HCT116 (cell line): ENCODE measurements around the gene IL17B. TPM values are rescaled to one million over a fixed set of nuclear protein-coding genes. Genes with fewer than 3 reads are reported as not detected.

ENCODE experiments used
- ATAC-seq: fragments of 200-7000 bp; cut with Tn5 transposase; 2 replicates; pipeline ENCODE4 v1.9.1; 2020; ENCODE audit warnings: mild to moderate bottlenecking, moderate library complexity
- BruUV-seq: library from RNA; stranded (reverse); fragments of 400-500 nt; replicated peaks from 2 replicates; lab custom pipeline; 2021; lab: Mats Ljungman, UMichigan
- CTCF ChIA-PET: fragments of 300-600 bp; sonication (Branson Sonifier 250); formaldehyde crosslinking; loops from one replicate; lab custom pipeline; 2021; ENCODE audit warnings: antibody characterized with exemption; lab: Charles Lee
- POLR2A ChIA-PET: fragments of 300-600, 350-600 bp; sonication (Branson Sonifier 250); formaldehyde crosslinking; loops from one replicate; lab custom pipeline; 2021; ENCODE audit warnings: antibody characterized with exemption; lab: Charles Lee
- RAD21 ChIA-PET, 2 experiments: fragments of 300-600 bp; sonication (Branson Sonifier 250); formaldehyde crosslinking; loops; one replicate each; lab custom pipeline; 2023; ENCODE audit warnings: low total read pairs in 2 of 2; ENCODE audit not compliant: uncharacterized antibody in 2 of 2, unreplicated experiment in 2 of 2, low non-redundant PET in 1 of 2; lab: Charles Lee
- DNase-seq: peaks from one replicate; pipeline ENCODE4 v3.0.0-alpha.2; 2010; ENCODE audit warnings: low read depth, low spot score
- H2AFZ ChIP-seq: fragments of 200-600 bp; shearing (Covaris generic), sonication (generic); 2 replicates; pipeline ENCODE4 v1.6.1; 2017; ENCODE audit warnings: low read depth, mixed run types, mixed read lengths, antibody characterized with exemption, low read length; ENCODE audit not compliant: poor library complexity, severe bottlenecking
- H3K27ac ChIP-seq: 2 replicates; pipeline ENCODE4 v1.5.1; 2012; ENCODE audit warnings: low read depth, low read length
- H3K27me3 ChIP-seq: fragments of 200-600 bp; sonication (generic); 2 replicates; pipeline ENCODE4 v1.6.1; 2016; ENCODE audit warnings: mixed run types, low read length, mixed read lengths; ENCODE audit not compliant: insufficient read depth
- H3K36me3 ChIP-seq, 2 experiments: fragments of 200-500 bp in 1 of 2; fragments of 200-600 bp in 1 of 2; sonication (Bioruptor generic) in 1 of 2; sonication (generic) in 1 of 2; 2 replicates each; pipeline versions ENCODE4 v1.5.1 to v1.6.1; 2014 to 2016; ENCODE audit warnings: low read length in 2 of 2, inconsistent platforms in 1 of 2, mixed read lengths in 1 of 2, mixed run types in 1 of 2; ENCODE audit not compliant: insufficient read depth in 2 of 2, control insufficient read depth in 1 of 2
- H3K4me1 ChIP-seq, 2 experiments: fragments of 200-600 bp in 1 of 2; sonication (generic) in 1 of 2; 2 replicates each; pipeline versions ENCODE4 v1.5.1 to v1.6.1; 2012 to 2017; ENCODE audit warnings: low read length in 2 of 2, inconsistent platforms in 1 of 2, mild to moderate bottlenecking in 1 of 2, mixed read lengths in 1 of 2, mixed run types in 1 of 2, moderate library complexity in 1 of 2; ENCODE audit not compliant: insufficient read depth in 2 of 2, control insufficient read depth in 1 of 2
- H3K4me2 ChIP-seq: fragments of 200-600 bp; sonication (generic); 2 replicates; pipeline ENCODE4 v1.6.1; 2017; ENCODE audit warnings: mixed run types, low read length, mixed read lengths
- H3K4me3 ChIP-seq, 2 experiments: fragments of 200-600 bp in 1 of 2; sonication (generic) in 1 of 2; replicated peaks in 1 of 2; 2 replicates each; pipeline ENCODE4 v1.5.1; 2011 to 2016; ENCODE audit warnings: low read length in 2 of 2, control low read depth in 1 of 2, low read depth in 1 of 2, mild to moderate bottlenecking in 1 of 2, mixed read lengths in 1 of 2, mixed run types in 1 of 2
- H3K79me2 ChIP-seq: fragments of 200-600 bp; sonication (generic); 2 replicates; pipeline ENCODE4 v1.6.1; 2017; ENCODE audit warnings: mild to moderate bottlenecking, mixed run types, low read length, moderate library complexity, mixed read lengths; ENCODE audit not compliant: insufficient read depth
- H3K9ac ChIP-seq: fragments of 200-600 bp; sonication (generic); 2 replicates; pipeline ENCODE4 v1.6.1; 2016; ENCODE audit warnings: low read length, mixed read lengths
- H3K9me2 ChIP-seq: fragments of 200-600 bp; sonication (generic), shearing (Covaris generic); 2 replicates; pipeline ENCODE4 v1.6.1; 2017; ENCODE audit warnings: mixed run types, mild to moderate bottlenecking, moderate library complexity; ENCODE audit not compliant: insufficient read depth
- H3K9me3 ChIP-seq, 2 experiments: fragments of 200-500 bp in 1 of 2; fragments of 200-600 bp in 1 of 2; sonication (Bioruptor generic) in 1 of 2; sonication (generic) in 1 of 2; 2 replicates each; pipeline ENCODE4 v1.6.1; 2014 to 2017; ENCODE audit warnings: low read length in 2 of 2, mixed read lengths in 2 of 2, inconsistent platforms in 1 of 2, low read depth in 1 of 2, mild to moderate bottlenecking in 1 of 2, mixed run types in 1 of 2, moderate library complexity in 1 of 2; ENCODE audit not compliant: control insufficient read depth in 1 of 2, insufficient read depth in 1 of 2
- H4K20me1 ChIP-seq: fragments of 200-600 bp; sonication (generic), shearing (Covaris generic); 2 replicates; pipeline ENCODE4 v1.6.1; 2017; ENCODE audit warnings: mixed run types, mild to moderate bottlenecking, moderate library complexity; ENCODE audit not compliant: insufficient read depth
- CEBPB ChIP-seq: IDR thresholded peaks from 2 replicates; pipeline ENCODE4 v1.6.1; 2012; ENCODE audit warnings: low read depth
- EGR1 ChIP-seq: IDR thresholded peaks from 2 replicates; pipeline ENCODE4 v1.6.1; 2012; ENCODE audit warnings: low read depth
- EZH2 ChIP-seq: fragments of 200-600 bp; sonication (generic); IDR thresholded peaks from 2 replicates; pipeline ENCODE4 v1.6.1; 2017; ENCODE audit warnings: antibody characterized with exemption, mixed run types
- EZH2phosphoT487 ChIP-seq: fragments of 200-600 bp; IDR thresholded peaks from 2 replicates; pipeline ENCODE4 v1.6.1; 2018; ENCODE audit warnings: antibody characterized with exemption, borderline replicate concordance
- FOSL1 ChIP-seq: IDR thresholded peaks from 2 replicates; pipeline ENCODE4 v1.6.1; 2012; ENCODE audit warnings: low read depth
- JUND ChIP-seq: IDR thresholded peaks from 2 replicates; pipeline ENCODE4 v1.6.1; 2012
- POLR2A ChIP-seq: IDR thresholded peaks from 2 replicates; pipeline ENCODE4 v1.7.0; 2011; ENCODE audit warnings: borderline replicate concordance; ENCODE audit not compliant: insufficient read depth, insufficient read length; ENCODE audit errors: extremely low read depth
- POLR2AphosphoS5 ChIP-seq: IDR thresholded peaks from 2 replicates; pipeline ENCODE4 v1.6.1; 2011; ENCODE audit warnings: mild to moderate bottlenecking, low read depth, low read length, moderate library complexity
- RAD21 ChIP-seq: IDR thresholded peaks from 2 replicates; pipeline ENCODE4 v1.6.1; 2012; ENCODE audit warnings: low read depth, mild to moderate bottlenecking
- SIN3A ChIP-seq: IDR thresholded peaks from 2 replicates; pipeline ENCODE4 v1.6.1; 2012; ENCODE audit warnings: low read depth
- SP1 ChIP-seq: IDR thresholded peaks from 2 replicates; pipeline ENCODE4 v1.6.1; 2012; ENCODE audit warnings: low read depth
- YY1 ChIP-seq: IDR thresholded peaks from 2 replicates; pipeline ENCODE4 v1.6.1; 2011; ENCODE audit warnings: low read length, low read depth, moderate library complexity, mild to moderate bottlenecking; ENCODE audit not compliant: insufficient replicate concordance; ENCODE audit errors: extremely low read depth
- intact Hi-C: fragments of 100-400 bp; cut with micrococcal nuclease; formaldehyde crosslinking; loops from 2 replicates; pipeline ENCODE4 v1.10.0; 2022
- total RNA-seq: library from RNA; stranded (reverse); gene quantifications from one replicate; pipeline ENCODE4 v1.2.1, GENCODE V29; 2021; ENCODE audit not compliant: unreplicated experiment
- TF ChIP-seq, protein P1 (sequence below): IDR thresholded peaks from 2 replicates; pipeline ENCODE4 v1.6.1; 2012
- TF ChIP-seq, protein P2 (sequence below): IDR thresholded peaks from 2 replicates; pipeline ENCODE4 v1.6.1; 2012
- TF ChIP-seq, protein P3 (sequence below), 3 experiments: fragments of 200-600 bp in 1 of 3; sonication (generic) in 1 of 3; IDR thresholded peaks in 2 of 3; conservative IDR thresholded peaks in 1 of 3; 2 replicates each; pipeline ENCODE4 v1.5.1; 2012 to 2017; ENCODE audit warnings: low read depth in 2 of 3, low read length in 2 of 3, antibody characterized with exemption in 1 of 3, borderline replicate concordance in 1 of 3, control low read depth in 1 of 3, mild to moderate bottlenecking in 1 of 3, mixed read lengths in 1 of 3, mixed run types in 1 of 3, moderate library complexity in 1 of 3; ENCODE audit not compliant: insufficient read depth in 1 of 3
- TF ChIP-seq, protein P4 (sequence below): IDR thresholded peaks from 2 replicates; pipeline ENCODE4 v1.6.1; 2011; ENCODE audit warnings: mild to moderate bottlenecking, low read length, moderate library complexity; ENCODE audit not compliant: insufficient replicate concordance; ENCODE audit errors: extremely low read depth

Gene IL17B
- total RNA-seq, 1 experiment from 2014 or later: 0.81 TPM

DNA sequence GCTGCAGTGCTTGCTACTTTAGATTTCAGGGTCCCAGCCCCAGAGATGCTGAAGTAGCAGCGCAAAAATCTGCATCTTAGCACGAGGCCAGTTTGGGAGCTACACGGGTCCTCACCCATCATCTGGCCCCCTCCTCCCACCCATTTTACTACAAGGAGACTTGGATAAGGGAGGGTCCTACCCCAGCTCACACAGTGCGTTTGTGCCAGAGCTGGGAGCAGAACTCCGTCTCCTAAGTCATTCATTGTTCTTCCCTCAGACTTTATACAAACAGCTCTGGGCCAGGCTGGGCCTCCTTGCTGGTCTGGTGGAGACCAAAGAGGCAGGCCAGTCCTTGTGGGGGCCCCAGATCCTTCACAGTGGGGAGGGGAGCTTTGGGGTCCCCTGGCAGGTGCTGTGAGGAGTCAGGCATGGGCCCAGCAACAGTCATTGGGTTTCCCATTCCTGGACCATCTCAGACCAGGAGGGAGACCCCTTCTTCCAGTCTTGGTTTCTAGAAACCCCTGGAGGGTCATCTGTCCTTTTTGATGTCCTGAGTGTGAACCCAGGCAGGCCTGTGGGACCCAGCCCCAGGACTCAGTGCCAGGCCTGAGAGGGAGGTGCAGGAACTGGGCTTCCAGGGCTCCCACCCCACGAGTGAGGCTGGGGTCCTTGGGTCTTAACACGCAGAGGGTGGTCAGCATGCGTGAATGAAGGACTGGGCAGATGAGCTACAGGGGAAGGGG is 2.3 kb upstream of the IL17B start (continued):
- TF ChIP-seq RAD21: no peak
- TF ChIP-seq CEBPB: no peak
- no peak for TF ChIP-seq EZH2
- TF ChIP-seq, protein P1, sequence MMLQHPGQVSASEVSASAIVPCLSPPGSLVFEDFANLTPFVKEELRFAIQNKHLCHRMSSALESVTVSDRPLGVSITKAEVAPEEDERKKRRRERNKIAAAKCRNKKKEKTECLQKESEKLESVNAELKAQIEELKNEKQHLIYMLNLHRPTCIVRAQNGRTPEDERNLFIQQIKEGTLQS: no peak
- TF ChIP-seq, protein P2, sequence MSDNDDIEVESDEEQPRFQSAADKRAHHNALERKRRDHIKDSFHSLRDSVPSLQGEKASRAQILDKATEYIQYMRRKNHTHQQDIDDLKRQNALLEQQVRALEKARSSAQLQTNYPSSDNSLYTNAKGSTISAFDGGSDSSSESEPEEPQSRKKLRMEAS: no peak
- no peak for TF ChIP-seq POLR2A
- no peak for TF ChIP-seq YY1
- TF ChIP-seq FOSL1: no peak
- TF ChIP-seq, all 23 proteins: peak for 0

DNA sequence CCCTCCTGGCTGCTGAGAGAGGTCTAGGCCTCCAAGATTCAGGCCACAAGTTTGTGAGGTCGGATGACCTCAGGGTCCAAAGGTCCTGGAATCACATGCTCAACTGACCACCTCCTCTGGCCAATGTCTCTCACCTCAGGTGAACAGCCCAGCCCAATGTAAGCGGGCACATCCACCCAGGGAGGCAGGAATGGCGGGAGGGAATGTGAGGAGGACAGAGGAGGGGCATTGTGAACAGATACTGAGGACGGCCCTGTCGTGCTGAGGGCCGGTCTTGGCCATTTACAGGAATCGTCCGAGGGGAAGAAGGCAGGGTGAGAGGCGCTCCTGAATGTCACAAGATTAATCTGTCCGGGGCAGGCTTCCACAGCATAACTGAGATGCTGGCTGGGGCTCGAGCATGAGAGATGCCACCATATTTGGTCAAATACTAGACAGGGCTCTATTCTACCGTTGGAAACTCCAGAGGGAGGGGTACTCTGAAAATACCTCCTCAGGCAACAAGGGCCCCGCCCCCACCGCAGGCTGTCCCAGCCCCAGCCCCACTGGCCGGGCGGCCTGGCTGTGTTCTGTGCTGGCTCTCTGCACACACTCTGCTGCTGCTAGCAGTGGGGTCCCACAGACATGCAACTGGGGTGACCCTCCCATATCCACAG is 1.5 kb upstream of the IL17B start:
- H3K9me3 ChIP-seq: no peaks in the 10 kb centered on the region
- H3K4me1 ChIP-seq: peaks cover 0 to 6% of the 10 kb centered on the region in 2 experiments; a peak in 2 of 4 replicates
- no peak overlapping the region for H2AFZ ChIP-seq
- intact Hi-C loops: no loop called here
- no peaks in the 10 kb centered on the region for H3K79me2 ChIP-seq
- H3K9ac ChIP-seq: no peak overlapping the region
- no peak for ATAC-seq
- CTCF ChIA-PET: interaction anchor here (1.2 to 2.6 kb wide), 7 partner anchors 9 to 184 kb away, joined by 3 to 20 read pairs (median 9); no protein-coding TSS in a partner anchor
- H3K27ac ChIP-seq: no peak overlapping the region
- no peak overlapping the region for H3K4me2 ChIP-seq
- BruUV-seq: no TSS peak
- H3K9me2 ChIP-seq: no peaks in the 10 kb centered on the region
- H3K4me3 ChIP-seq: no peak overlapping the region
- RAD21 ChIA-PET: no interaction called here
- H3K27me3 ChIP-seq: no peaks in the 10 kb centered on the region
- no peaks in the 10 kb centered on the region for H4K20me1 ChIP-seq
- H3K36me3 ChIP-seq: no peaks in the 10 kb centered on the region
- POLR2A ChIA-PET: no interaction called here
- no peak for TF ChIP-seq YY1
- TF ChIP-seq, protein P3, sequence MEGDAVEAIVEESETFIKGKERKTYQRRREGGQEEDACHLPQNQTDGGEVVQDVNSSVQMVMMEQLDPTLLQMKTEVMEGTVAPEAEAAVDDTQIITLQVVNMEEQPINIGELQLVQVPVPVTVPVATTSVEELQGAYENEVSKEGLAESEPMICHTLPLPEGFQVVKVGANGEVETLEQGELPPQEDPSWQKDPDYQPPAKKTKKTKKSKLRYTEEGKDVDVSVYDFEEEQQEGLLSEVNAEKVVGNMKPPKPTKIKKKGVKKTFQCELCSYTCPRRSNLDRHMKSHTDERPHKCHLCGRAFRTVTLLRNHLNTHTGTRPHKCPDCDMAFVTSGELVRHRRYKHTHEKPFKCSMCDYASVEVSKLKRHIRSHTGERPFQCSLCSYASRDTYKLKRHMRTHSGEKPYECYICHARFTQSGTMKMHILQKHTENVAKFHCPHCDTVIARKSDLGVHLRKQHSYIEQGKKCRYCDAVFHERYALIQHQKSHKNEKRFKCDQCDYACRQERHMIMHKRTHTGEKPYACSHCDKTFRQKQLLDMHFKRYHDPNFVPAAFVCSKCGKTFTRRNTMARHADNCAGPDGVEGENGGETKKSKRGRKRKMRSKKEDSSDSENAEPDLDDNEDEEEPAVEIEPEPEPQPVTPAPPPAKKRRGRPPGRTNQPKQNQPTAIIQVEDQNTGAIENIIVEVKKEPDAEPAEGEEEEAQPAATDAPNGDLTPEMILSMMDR (IDR thresholded peaks at IDR 0.05 in 2 of 3, conservative IDR thresholded peaks at IDR 0.05 in 1 of 3; ENCODE audit: borderline replicate concordance in 1 of 3, insufficient read depth in 1 of 3, low read depth in 2 of 3, low read length in 2 of 3): no peak
- no peak for TF ChIP-seq JUND
- TF ChIP-seq SP1: no peak
- TF ChIP-seq RAD21: no peak
- TF ChIP-seq EGR1: no peak
- TF ChIP-seq, protein P4, sequence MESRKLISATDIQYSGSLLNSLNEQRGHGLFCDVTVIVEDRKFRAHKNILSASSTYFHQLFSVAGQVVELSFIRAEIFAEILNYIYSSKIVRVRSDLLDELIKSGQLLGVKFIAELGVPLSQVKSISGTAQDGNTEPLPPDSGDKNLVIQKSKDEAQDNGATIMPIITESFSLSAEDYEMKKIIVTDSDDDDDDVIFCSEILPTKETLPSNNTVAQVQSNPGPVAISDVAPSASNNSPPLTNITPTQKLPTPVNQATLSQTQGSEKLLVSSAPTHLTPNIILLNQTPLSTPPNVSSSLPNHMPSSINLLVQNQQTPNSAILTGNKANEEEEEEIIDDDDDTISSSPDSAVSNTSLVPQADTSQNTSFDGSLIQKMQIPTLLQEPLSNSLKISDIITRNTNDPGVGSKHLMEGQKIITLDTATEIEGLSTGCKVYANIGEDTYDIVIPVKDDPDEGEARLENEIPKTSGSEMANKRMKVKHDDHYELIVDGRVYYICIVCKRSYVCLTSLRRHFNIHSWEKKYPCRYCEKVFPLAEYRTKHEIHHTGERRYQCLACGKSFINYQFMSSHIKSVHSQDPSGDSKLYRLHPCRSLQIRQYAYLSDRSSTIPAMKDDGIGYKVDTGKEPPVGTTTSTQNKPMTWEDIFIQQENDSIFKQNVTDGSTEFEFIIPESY: no peak
- no peak for TF ChIP-seq POLR2AphosphoS5
- TF ChIP-seq, protein P2: no peak
- no peak for TF ChIP-seq CEBPB
- TF ChIP-seq EZH2: no peak
- TF ChIP-seq SIN3A: no peak
- no peak for TF ChIP-seq EZH2phosphoT487
- no peak for TF ChIP-seq FOSL1
- TF ChIP-seq, all 23 proteins: peak for 0
- DNase-seq: no peak
